K562 (cell line): ENCODE measurements around the gene UBR3. TPM values are rescaled to one million over a fixed set of nuclear protein-coding genes. Genes with fewer than 3 reads are reported as not detected.

ENCODE experiments used
- ATF3 ChIP-seq, 2 experiments: fragments of 450-650 bp in 1 of 2; sonication (generic) in 1 of 2; formaldehyde crosslinking in 1 of 2; IDR thresholded peaks in 1 of 2; conservative IDR thresholded peaks in 1 of 2; 2 replicates each; pipeline versions ENCODE4 v1.6.1 to v1.8.1; 2016 to 2023; ENCODE audit warnings: mild to moderate bottlenecking in 2 of 2, moderate library complexity in 2 of 2, inconsistent platforms in 1 of 2, missing genetic modification reagents in 1 of 2
- CHD4 ChIP-seq: fragments of 200-600 bp; sonication (generic); IDR thresholded peaks from 3 replicates; pipeline ENCODE4 v1.6.1; 2012; ENCODE audit warnings: low read depth, mild to moderate bottlenecking, mixed read lengths, low read length, inconsistent platforms; ENCODE audit not compliant: insufficient read depth, insufficient replicate concordance, poor library complexity, severe bottlenecking
- CUX1 ChIP-seq: fragments of 200-800 bp; sonication (Bioruptor generic); IDR thresholded peaks from 2 replicates; pipeline ENCODE4 v1.6.1; 2016; ENCODE audit warnings: missing genetic modification characterization, missing compliant biosample characterization
- CXXC5 ChIP-seq: fragments of 250-450 bp; sonication (Bioruptor Pico); IDR thresholded peaks from 2 replicates; pipeline ENCODE4 v1.8.0; 2022; ENCODE audit warnings: inconsistent platforms, mild to moderate bottlenecking, moderate library complexity
- DDX20 ChIP-seq: fragments of 450-650 bp; IDR thresholded peaks from 2 replicates; pipeline ENCODE4 v1.6.1; 2016; ENCODE audit warnings: missing genetic modification characterization, low read depth, mild to moderate bottlenecking, missing compliant biosample characterization, moderate library complexity
- DNMT1 ChIP-seq: fragments of 450-650 bp; IDR thresholded peaks from 2 replicates; pipeline ENCODE4 v1.6.1; 2016; ENCODE audit warnings: antibody characterized with exemption, mild to moderate bottlenecking
- EP400 ChIP-seq: fragments of 450-650 bp; IDR thresholded peaks from 2 replicates; pipeline ENCODE4 v1.6.1; 2017; ENCODE audit warnings: antibody characterized with exemption, mild to moderate bottlenecking, moderate library complexity
- ESRRA ChIP-seq: fragments of 450-650 bp; IDR thresholded peaks from 2 replicates; pipeline ENCODE4 v1.6.1; 2014; ENCODE audit warnings: low read depth, mild to moderate bottlenecking, moderate library complexity, borderline replicate concordance
- FOSL1 ChIP-seq: fragments of 200-800 bp; sonication (Bioruptor generic); conservative IDR thresholded peaks from 2 replicates; pipeline ENCODE4 v1.6.1; 2016; ENCODE audit warnings: missing genetic modification characterization, missing compliant biosample characterization
- KDM1A ChIP-seq, 2 experiments: fragments of 450-650 bp; IDR thresholded peaks; 2 replicates each; pipeline ENCODE4 v1.6.1; 2016; ENCODE audit warnings: mild to moderate bottlenecking in 2 of 2
- MAFG ChIP-seq: fragments of 450-650 bp; conservative IDR thresholded peaks from 2 replicates; pipeline ENCODE4 v1.6.1; 2016; ENCODE audit warnings: missing genetic modification characterization, missing compliant biosample characterization
- PML ChIP-seq: IDR thresholded peaks from 2 replicates; pipeline ENCODE4 v1.6.1; 2012; ENCODE audit warnings: low read length, inconsistent platforms
- PTBP1 ChIP-seq: fragments of 200-400 bp; formaldehyde crosslinking; IDR thresholded peaks from 2 replicates; pipeline ENCODE4 v1.6.1; 2017; ENCODE audit warnings: low read depth, low read length
- RBM15 ChIP-seq: fragments of 200-400 bp; formaldehyde crosslinking; IDR thresholded peaks from 2 replicates; pipeline ENCODE4 v1.6.1; 2018; ENCODE audit warnings: mild to moderate bottlenecking, low read length, moderate library complexity; ENCODE audit not compliant: insufficient read depth
- SLC30A9 ChIP-seq: fragments of 250-450 bp; sonication (Bioruptor Pico); IDR thresholded peaks from 2 replicates; pipeline ENCODE4 v1.8.0; 2022; ENCODE audit warnings: mild to moderate bottlenecking, moderate library complexity
- SMC3 ChIP-seq: conservative IDR thresholded peaks from 2 replicates; pipeline ENCODE4 v1.6.1; 2011; ENCODE audit warnings: low read depth, low read length, improper control_type of control experiment; ENCODE audit not compliant: insufficient read depth
- TARDBP ChIP-seq: fragments of 450-650 bp; IDR thresholded peaks from 2 replicates; pipeline ENCODE4 v1.6.1; 2016
- USF2 ChIP-seq: sonication (generic); formaldehyde crosslinking; IDR thresholded peaks from 2 replicates; pipeline ENCODE4 v1.5.0; 2020; ENCODE audit warnings: missing genetic modification reagents
- ZBTB17 ChIP-seq: fragments of 450-650 bp; formaldehyde crosslinking; IDR thresholded peaks from 2 replicates; pipeline ENCODE4 v1.4.0; 2020; ENCODE audit warnings: mild to moderate bottlenecking
- polyA plus RNA-seq, 8 experiments: library from polyadenylated mRNA; depleted of rRNA in 4 of 8; stranded (reverse) in 5 of 8; unstranded in 3 of 8; fragments of >200 nt; fragmentation: Nextera tagmentation in 2 of 8; fragmentation: Illumina TruSeq in 1 of 8; extraction: Ambion mirVana in 2 of 8; extraction: Trizol in 1 of 8; gene quantifications; 2 replicates each; pipeline versions ENCODE4 v1.2.1 to v1.2.3, GENCODE V29; 2011 to 2014; ENCODE audit warnings: inconsistent platforms in 1 of 8, missing spikeins in 1 of 8
- total RNA-seq, 7 experiments: library from RNA; depleted of rRNA in 6 of 7; stranded (reverse); fragments of >200 nt in 6 of 7; fragmentation: Illumina TruSeq in 2 of 7; extraction: Trizol in 2 of 7; gene quantifications; 2 replicates each; pipeline versions ENCODE4 v1.2.1 to v1.2.3, GENCODE V29; 2011 to 2021; ENCODE audit warnings: low replicate concordance in 1 of 7
- TF ChIP-seq, protein P1 (sequence below): fragments of 450-650 bp; IDR thresholded peaks from 2 replicates; pipeline ENCODE4 v1.6.1; 2016; ENCODE audit warnings: missing biosample characterization, missing genetic modification characterization

UBR3 gene
- total and polyA plus RNA-seq, 9 of the 15 experiments (the other 6 are each of a cell fraction or from before 2014, with no cell fraction given), result 14.4 to 63.5 (median 40.4) TPM

DNA sequence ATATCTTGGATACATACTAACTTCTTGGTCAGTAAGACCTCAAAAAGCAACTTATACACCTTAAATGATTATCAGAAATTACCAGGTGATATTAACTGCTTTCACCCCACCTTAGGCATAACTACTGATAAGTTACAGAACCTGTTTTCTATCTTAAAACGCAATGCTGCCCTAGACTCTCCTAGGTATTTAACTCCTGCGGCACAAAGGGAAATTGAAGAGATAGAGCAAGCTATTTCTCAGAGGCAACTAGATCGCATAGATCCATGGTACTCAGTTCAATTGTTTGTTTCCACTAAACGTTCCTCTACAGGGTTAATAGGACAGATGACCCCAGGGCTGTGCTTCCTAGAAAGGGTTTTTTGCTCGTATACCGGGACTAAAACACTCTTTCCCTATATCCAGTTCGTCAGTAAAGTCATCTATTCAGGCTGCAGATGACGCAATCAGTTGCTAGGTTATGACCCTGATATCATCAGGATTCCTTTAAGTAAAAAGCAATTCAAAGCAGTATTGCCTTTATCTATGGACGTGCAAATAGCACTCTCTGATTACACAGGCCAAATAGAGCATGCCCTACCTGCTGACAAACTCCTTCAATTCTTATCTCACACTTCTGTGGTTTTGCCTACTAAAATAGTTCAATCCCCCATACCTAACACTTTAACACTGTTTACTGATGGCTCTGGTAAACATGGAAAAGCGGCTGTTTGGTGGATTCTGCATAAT, 288.4 kb downstream of the UBR3 start (continued):
- peak; percentile 25; the same call in 1 of the 2 replicates for TF ChIP-seq PML
- no peak for TF ChIP-seq CUX1 (CRISPR knock-in tag)
- TF ChIP-seq, protein P1, sequence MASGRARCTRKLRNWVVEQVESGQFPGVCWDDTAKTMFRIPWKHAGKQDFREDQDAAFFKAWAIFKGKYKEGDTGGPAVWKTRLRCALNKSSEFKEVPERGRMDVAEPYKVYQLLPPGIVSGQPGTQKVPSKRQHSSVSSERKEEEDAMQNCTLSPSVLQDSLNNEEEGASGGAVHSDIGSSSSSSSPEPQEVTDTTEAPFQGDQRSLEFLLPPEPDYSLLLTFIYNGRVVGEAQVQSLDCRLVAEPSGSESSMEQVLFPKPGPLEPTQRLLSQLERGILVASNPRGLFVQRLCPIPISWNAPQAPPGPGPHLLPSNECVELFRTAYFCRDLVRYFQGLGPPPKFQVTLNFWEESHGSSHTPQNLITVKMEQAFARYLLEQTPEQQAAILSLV, result peak; percentile 85
- TF ChIP-seq ATF3 (IDR thresholded peaks at IDR 0.05), result peak; percentile 99
- TF ChIP-seq ATF3 (CRISPR knock-in tag; conservative IDR thresholded peaks at IDR 0.05), result no peak
- no peak for TF ChIP-seq MAFG
- TF ChIP-seq USF2 (CRISPR knock-in tag), result no peak
- peak; percentile 96; the same call in 1 of the 2 replicates for TF ChIP-seq ESRRA
- TF ChIP-seq SLC30A9 (CRISPR knock-in tag), result no peak
- TF ChIP-seq EP400, result 0 out of 2 replicates have a peak, but pooled peaks have one; percentile 23
- TF ChIP-seq FOSL1 (tag), result peak; percentile 66
- TF ChIP-seq RBM15, result no peak
- TF ChIP-seq ZBTB17 (CRISPR knock-in tag), result no peak
- TF ChIP-seq TARDBP, result peak; percentile 68; the same call in 1 of the 2 replicates
- peak; percentile 97 for TF ChIP-seq CXXC5 (CRISPR knock-in tag)
- no peak for TF ChIP-seq DNMT1
- peak; percentile 47; the same call in 1 of the 2 replicates for TF ChIP-seq DDX20 (tag)
- peak; percentile 95 for TF ChIP-seq KDM1A (IDR thresholded peaks at IDR 0.05)
- no peak for TF ChIP-seq CHD4
- TF ChIP-seq PTBP1, result no peak
- no peak for TF ChIP-seq SMC3
